Measurements from ENCODE around the gene ADCY7. TPM values are rescaled to one million over a fixed set of nuclear protein-coding genes. Genes with fewer than 3 reads are reported as not detected.

Gene ADCY7
- total RNA-seq, 4 donors from 2014 or later: 40.4 to 50.9 (median 41.2) TPM

DNA sequence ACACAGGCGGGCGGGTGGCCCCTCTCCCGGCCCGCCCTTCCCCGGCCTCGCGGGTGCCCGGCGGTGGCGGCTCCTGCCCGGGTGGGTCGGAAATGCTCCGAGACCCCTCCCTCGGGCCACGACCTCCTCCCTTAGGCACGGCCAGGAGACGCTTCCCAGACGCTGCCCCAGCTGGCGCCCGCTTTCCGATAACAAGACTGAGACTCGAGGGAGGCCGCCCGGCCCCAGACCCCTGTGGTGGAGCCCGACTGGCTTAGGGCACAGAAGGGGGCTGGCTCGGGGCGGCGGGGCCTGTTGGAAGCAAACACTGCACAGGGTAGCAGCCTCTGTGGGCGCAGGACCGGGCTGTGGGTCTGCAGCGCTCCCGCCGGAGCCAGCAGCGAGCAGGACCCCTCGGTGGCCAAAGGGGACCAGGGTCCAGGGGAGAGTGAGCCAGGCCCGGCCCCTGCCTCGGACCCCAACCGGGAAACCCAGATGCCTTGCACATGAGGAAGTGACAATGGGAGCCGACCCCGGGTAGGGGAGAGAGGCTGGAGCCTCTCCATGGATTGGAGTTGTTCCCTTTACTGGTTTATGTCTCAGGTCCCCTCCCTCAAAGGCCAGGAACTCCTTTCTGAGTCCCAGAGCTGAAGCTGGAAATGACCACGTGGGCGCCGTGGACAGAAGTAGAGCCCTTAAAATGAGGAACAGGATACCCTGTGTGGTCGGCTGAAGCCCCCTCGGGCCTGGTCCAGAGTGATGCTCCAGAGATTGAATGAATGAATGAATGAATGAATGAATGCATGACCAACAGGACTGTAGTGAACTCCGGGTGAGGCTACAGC lies 19.8 kb upstream of the ADCY7 start:
- Histone ChIP-seq H3K27ac (peak overlapping the region in 2 of 4 donors; percentile 40 to 87), H3K9me3 (no peaks in the 10 kb centered on the region), H3K27me3 (peaks cover 0 to 25% of the 10 kb centered on the region in 2 donors), H3K4me1 (peaks cover 0 to 30% (median 9%) of the 10 kb centered on the region in 4 donors), H3K36me3 (no peaks in the 10 kb centered on the region), H3K4me3 (peak overlapping the region; percentile 51 to 70 (median 61))
- WGBS, 2 donors: 14 to 22% methylated on average over 26 to 39 of the region's 46 CpGs
- DNase-seq (ENCODE audit: low spot score in 2 of 2): no peak
- TF ChIP-seq CTCF (IDR thresholded peaks at IDR 0.05) (no peak), POLR2A (IDR thresholded peaks at IDR 0.05) (no peak), EP300 (IDR thresholded peaks at IDR 0.05) (no peak)

DNA sequence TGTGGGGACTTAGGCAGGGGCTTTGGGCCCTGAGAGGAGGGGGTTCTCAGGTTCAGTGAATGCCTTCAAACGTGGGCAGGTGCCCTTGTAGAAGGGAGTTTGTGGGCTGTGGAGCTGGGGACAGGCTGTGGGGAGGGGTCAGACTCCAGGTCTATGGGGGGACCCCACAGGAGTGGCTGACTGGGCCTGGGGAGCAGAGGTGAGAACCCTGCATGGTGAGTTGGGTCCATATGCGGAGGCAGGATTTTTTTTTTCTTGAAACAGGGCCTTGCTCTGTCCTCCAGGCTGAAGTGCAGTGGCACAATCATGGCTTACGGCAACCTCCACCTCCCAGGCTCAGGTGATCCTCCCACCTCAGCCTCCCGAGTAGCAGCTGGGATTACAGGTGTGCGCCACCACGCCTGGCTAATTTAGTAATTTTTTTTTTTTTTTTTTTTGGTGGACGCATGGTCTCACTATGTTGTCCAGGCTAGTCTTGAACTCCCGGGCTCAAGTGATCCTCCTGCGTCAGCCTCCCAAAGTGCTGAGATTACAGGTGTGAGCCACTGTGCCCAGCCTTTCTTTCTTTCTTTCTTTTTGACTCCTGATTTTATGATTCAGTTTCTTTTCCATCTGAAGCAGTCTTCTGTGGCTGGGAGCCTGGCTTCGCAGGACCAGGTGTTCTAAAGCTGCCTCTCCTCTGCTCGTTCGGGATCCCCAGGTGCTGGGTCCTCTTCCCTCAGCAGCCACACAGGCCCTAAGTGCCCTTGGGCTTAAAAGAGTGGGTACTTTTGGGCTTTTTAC lies 19.0 kb upstream of the ADCY7 start:
- 92 to 97% methylated on average over 12 of the region's 12 CpGs for WGBS, 2 donors
- H3K4me1 ChIP-seq: peaks cover 0 to 38% (median 11%) of the 10 kb centered on the region in 4 donors
- H3K4me3 ChIP-seq: no peak overlapping the region
- no peak for DNase-seq (ENCODE audit: low spot score in 2 of 2)
- H3K36me3 ChIP-seq: no peaks in the 10 kb centered on the region
- TF ChIP-seq POLR2A (IDR thresholded peaks at IDR 0.05) (no peak), EP300 (IDR thresholded peaks at IDR 0.05) (no peak)
- H3K27ac ChIP-seq: peak overlapping the region in 1 of 4 donors; percentile 87
- H3K27me3 ChIP-seq: peaks cover 0 to 25% of the 10 kb centered on the region in 2 donors
- no peaks in the 10 kb centered on the region for H3K9me3 ChIP-seq

DNA sequence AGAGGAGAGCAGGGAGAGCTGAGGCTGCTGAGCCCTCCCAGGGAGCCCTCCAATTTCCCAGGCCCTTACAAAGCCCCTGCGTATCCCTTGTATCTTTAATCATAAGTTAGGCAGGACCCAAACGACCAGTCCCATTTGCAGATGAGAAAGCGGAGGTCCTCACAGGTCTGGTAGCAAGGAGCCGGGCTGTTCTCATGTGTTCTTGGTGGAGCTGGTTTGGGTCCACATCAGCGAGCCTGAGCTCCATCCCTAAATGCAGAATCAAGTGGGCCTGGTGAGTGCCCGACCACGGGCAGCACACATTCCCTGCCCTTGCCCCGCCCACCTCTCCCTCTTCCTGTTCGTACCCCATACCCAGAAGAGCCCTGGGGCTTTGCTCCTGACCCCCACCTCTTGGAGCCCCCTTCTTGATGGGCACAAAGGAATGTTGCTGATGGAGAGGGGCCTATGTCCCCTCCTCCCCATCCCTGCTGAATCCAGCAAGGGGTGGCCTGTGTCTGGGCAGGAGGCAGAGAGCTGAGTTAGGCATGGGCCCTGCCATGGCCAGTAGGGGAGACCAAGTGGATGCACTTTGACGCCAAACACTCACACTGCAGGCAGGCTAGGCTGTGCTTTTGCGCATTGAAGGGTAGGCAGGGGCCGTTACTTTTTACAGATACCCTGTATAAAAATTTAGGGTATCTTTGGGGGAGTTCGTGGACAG lies 18.3 kb upstream of the ADCY7 start:
- Histone ChIP-seq H3K9me3 (no peaks in the 10 kb centered on the region), H3K27me3 (peaks cover 0 to 25% of the 10 kb centered on the region in 2 donors), H3K36me3 (no peaks in the 10 kb centered on the region), H3K4me3 (no peak overlapping the region), H3K4me1 (peaks cover 0 to 41% (median 13%) of the 10 kb centered on the region in 4 donors), H3K27ac (peak overlapping the region in 1 of 4 donors; percentile 11)
- TF ChIP-seq CTCF (IDR thresholded peaks at IDR 0.05): no peak
- TF ChIP-seq POLR2A (IDR thresholded peaks at IDR 0.05): no peak
- no peak for TF ChIP-seq EP300 (IDR thresholded peaks at IDR 0.05)
- no peak for DNase-seq (ENCODE audit: low spot score in 2 of 2)
- WGBS, 2 donors: 81 to 86% methylated on average over 11 to 13 of the region's 13 CpGs

DNA sequence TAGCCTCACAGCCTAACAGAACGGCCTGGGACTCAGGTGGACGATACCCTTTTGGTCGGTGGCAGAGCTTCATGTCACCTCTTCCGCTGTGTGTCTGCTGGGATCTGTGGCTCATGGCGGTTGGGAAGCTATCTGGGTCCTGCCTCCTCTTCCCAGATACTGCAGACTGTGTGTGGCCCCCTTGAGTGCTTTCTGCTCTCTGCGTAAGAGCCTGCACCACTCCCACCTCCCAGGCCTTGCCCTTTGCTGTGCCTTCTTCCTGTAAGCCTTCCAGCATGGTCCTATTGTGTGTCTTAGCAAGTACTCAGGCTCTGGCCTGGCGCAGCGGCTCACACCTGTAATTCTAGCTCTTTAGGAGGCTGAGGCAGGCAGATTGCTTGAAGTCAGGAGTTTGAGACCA lies 17.5 kb upstream of the ADCY7 start:
- Histone ChIP-seq H3K4me1 (peaks cover 0 to 44% (median 13%) of the 10 kb centered on the region in 4 donors), H3K4me3 (no peak overlapping the region), H3K36me3 (no peaks in the 10 kb centered on the region), H3K27me3 (peaks cover 0 to 22% of the 10 kb centered on the region in 2 donors), H3K9me3 (no peaks in the 10 kb centered on the region), H3K27ac (no peak overlapping the region)
- no peak for DNase-seq (ENCODE audit: low spot score in 2 of 2)
- 93 to 95% methylated on average over 8 of the region's 8 CpGs for WGBS, 2 donors
- TF ChIP-seq POLR2A (IDR thresholded peaks at IDR 0.05) (no peak), CTCF (IDR thresholded peaks at IDR 0.05) (no peak), EP300 (IDR thresholded peaks at IDR 0.05) (no peak)

- Histone ChIP-seq H3K36me3 (no peaks in the 10 kb centered on the region), H3K4me3 (no peak overlapping the region), H3K4me1 (peaks cover 0 to 24% (median 6%) of the 10 kb centered on the region in 4 donors), H3K27ac (peak overlapping the region in 1 of 4 donors; percentile 25), H3K9me3 (no peaks in the 10 kb centered on the region), H3K27me3 (peaks cover 0 to 2% of the 10 kb centered on the region in 2 donors)
- TF ChIP-seq POLR2A (IDR thresholded peaks at IDR 0.05) (no peak), CTCF (IDR thresholded peaks at IDR 0.05) (no peak), EP300 (IDR thresholded peaks at IDR 0.05) (no peak)
- WGBS, 2 donors: 79 to 81% methylated on average over 14 to 15 of the region's 15 CpGs
- DNase-seq (ENCODE audit: low spot score in 2 of 2): no peak
These were observed 14.8 kb upstream of the ADCY7 start for GRCh38 chr16:50251375-50252081.
